RCC 7860 (cell line): ENCODE results near the gene SLC6A6.

Experiments used
- DNase-seq: peaks from one replicate; pipeline ENCODE4 v3.0.0-alpha.2; 2015; ENCODE audit warnings: low spot score
- FAIRE-seq: peaks from 2 replicates; lab custom pipeline; 2012; peaks lifted over from hg19 to GRCh38; lab: Jason Lieb, UNC

Gene SLC6A6

DNA sequence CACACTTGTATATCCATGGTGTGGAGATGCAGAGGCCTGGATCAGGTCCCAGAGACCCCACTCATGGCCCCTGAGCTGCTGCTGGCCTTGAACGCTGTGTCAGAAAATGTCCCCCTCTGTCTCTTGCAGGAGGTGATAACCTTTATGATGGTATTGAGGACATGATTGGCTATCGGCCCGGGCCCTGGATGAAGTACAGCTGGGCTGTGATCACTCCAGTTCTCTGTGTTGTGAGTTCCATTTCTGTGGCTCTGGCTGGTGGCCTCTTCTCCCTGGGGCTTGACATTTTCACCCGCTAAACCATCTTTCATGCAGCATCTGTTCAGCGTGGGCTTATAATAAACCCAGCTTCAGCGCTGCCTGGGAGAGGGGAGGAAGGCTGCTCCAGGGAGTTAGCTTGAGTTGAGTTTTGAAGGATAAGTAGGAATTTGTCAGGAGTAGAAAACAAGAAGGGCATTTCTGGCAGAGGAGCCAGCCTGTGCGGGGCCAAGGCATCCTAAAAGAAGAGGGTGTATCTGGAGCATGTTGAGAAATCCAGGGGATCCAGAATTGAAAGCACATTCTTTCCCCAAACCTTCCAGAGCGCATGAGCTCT is 76.6 kb downstream of the SLC6A6 start:
- FAIRE-seq, result no peak
- no peak for DNase-seq

GRCh38 chr3:14479591-14479990 is 77.2 kb downstream of the SLC6A6 start:
- no peak for FAIRE-seq
- DNase-seq, result no peak

GRCh38 chr3:14480207-14481017 is 78.0 kb downstream of the SLC6A6 start:
- FAIRE-seq (no peak), DNase-seq (peak; percentile 41)

GRCh38 chr3:14481018-14481645 is 78.7 kb downstream of the SLC6A6 start:
- FAIRE-seq, result no peak
- no peak for DNase-seq

DNA sequence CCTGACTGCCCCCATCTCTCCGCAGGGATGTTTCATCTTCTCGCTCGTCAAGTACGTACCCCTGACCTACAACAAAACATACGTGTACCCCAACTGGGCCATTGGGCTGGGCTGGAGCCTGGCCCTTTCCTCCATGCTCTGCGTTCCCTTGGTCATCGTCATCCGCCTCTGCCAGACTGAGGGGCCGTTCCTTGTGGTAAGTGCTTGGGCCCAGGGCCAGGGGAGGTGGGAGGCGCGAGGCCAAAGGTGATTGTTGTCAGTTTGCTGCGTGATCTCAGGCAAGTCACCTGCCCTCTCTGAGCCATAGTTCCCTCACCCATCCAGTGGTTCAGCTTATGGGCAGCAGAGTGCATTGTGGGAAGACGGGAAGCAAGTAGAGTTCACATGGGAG is 79.2 kb downstream of the SLC6A6 start:
- no peak for DNase-seq
- FAIRE-seq, result no peak

- FAIRE-seq, result no peak
- DNase-seq, result no peak
Measured at GRCh38 chr3:14482271-14482721, 79.9 kb downstream of the SLC6A6 start.

DNA sequence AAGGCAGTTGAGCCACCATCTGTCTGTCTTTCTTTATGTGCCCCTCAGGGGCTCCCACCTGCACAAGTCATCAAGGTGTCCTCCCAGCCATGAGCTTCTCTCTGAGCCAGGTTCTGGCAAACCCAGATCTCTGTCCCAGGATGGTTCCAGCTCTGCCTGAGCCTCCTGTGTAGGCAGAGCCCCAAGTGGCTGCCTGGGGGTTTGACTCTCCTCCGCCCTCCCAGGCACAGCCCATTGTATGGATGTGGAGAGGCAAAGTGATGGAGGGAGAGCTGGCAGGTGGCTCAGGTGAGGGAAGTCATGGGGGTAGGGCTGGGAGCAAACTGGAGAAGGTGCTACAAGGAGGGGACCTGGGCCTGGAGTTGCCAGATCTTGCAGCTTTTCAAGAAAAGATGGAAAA is 80.9 kb downstream of the SLC6A6 start:
- no peak for DNase-seq
- FAIRE-seq, result no peak

DNA sequence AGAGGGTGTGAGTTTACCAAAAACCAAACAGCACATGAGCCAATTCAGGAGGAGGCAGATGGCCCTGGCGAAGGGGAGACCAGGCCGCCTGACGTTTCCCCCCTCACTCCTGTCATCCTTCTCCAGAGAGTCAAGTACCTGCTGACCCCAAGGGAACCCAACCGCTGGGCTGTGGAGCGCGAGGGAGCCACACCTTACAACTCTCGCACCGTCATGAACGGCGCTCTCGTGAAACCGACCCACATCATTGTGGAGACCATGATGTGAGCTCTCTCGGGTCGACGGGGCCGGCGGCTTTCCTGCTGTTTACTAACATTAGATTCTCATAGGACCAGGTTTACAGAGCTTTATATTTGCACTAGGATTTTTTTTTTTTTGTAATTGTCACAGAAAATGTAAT is 82.3 kb downstream of the SLC6A6 start:
- DNase-seq (no peak), FAIRE-seq (no peak)

GRCh38 chr3:14485981-14486380 is 83.6 kb downstream of the SLC6A6 start:
- FAIRE-seq, result no peak
- DNase-seq, result no peak

DNA sequence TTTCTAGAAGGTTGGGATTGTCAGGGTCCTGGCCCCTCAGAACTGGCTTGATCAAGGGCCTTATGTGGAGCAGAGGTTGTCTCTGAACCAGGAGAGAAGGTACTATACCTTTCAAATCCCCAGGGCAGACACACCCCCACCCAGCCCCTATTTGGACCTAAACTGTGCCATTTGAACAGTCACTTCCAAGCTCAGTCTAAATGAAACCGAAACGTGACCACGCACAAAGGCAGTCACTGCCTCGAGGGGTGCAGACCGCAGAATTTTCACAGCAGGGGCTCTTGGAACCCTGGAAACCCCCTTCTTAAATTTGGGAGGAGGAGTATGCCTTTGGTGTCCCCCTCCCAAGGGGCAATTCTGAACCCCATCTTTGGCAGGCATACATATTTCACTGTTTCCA is 84.1 kb downstream of the SLC6A6 start:
- no peak for FAIRE-seq

DNA sequence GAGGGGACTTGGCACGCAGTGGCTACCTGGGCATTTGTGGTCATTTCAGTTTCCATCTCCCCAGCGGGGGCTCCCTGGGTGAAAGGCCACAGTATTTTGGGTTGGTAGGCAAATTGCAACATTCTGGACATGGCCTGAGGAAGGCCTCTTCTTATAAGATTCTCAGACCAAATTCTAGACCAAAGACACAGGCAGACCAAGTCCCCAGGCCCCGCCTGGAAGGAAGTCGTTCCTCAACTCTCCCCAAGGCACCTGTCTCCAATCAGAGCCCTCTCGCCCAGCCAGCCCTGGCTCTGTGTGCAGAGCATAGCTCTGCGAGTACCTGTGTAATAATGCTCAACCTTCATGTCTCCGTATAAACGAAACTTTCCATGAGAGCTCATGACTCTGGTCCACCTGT is 84.7 kb downstream of the SLC6A6 start:
- FAIRE-seq, result no peak

More for the DNA sequence above, 84.1 kb downstream of the SLC6A6 start:
- no peak for DNase-seq

GRCh38 chr3:14487821-14488220 is 85.4 kb downstream of the SLC6A6 start:
- FAIRE-seq, result no peak
- DNase-seq, result no peak

More for the DNA sequence above, 84.7 kb downstream of the SLC6A6 start:
- DNase-seq, result no peak

DNA sequence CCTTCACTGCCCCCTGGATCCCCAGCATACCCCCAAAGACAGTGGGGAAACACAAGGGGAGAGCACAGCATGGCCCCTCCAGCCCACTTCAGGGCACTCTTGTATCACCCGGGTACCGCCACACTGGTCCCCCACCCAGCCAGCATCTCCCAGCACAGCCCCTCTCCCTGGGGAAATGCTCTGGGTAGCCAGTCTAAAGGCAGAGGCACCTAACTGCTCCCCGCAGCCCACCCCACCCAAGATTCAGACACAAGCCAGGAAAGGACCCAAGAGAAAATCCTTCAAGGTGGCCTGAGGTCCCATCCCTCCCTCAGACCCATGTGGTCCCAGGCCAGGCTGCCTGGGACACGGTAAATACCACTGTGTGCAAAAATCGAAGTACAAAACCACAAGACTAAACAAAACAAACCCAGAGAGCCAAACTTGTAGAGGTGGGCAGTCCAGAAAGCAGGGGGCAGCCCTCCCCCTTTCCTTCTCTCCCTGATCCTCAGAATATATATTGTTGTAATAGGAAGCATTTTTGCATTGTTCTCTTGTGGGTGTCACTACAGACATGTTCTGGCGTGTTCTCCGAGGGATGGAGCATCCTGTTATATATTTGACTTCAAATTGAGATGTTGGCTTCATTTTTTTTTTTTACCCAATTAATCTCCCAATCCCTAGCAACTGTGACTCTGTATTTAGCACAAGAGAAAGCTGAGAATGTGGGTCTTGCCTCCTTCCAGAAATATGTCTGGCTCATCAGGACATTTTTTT is 86.1 kb downstream of the SLC6A6 start:
- DNase-seq (no peak), FAIRE-seq (no peak)

- FAIRE-seq (no peak), DNase-seq (no peak)
Measured at GRCh38 chr3:14489641-14490040, 87.2 kb downstream of the SLC6A6 start.

GRCh38 chr3:14490255-14490654 is 87.8 kb downstream of the SLC6A6 start:
- FAIRE-seq (no peak), DNase-seq (no peak)

DNA sequence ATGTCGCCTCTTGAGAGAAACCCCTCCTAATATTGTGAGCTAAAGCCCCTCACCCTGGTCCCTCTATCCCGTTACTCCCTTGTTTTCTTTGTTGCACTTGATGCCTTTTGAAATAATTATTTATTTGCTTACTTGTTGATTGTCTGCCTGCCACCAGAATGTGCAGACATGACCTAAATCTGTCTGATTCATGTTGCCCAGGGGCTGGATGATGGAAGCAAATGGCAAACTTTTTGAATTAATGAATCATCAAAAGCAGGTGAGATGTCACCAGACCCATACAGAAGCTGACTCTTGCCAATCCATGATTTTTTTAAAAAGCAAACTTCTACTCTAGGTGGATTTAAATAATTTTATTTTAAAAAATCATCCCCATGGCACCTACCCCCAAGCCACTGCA is 88.4 kb downstream of the SLC6A6 start:
- no peak for DNase-seq
- no peak for FAIRE-seq

DNA sequence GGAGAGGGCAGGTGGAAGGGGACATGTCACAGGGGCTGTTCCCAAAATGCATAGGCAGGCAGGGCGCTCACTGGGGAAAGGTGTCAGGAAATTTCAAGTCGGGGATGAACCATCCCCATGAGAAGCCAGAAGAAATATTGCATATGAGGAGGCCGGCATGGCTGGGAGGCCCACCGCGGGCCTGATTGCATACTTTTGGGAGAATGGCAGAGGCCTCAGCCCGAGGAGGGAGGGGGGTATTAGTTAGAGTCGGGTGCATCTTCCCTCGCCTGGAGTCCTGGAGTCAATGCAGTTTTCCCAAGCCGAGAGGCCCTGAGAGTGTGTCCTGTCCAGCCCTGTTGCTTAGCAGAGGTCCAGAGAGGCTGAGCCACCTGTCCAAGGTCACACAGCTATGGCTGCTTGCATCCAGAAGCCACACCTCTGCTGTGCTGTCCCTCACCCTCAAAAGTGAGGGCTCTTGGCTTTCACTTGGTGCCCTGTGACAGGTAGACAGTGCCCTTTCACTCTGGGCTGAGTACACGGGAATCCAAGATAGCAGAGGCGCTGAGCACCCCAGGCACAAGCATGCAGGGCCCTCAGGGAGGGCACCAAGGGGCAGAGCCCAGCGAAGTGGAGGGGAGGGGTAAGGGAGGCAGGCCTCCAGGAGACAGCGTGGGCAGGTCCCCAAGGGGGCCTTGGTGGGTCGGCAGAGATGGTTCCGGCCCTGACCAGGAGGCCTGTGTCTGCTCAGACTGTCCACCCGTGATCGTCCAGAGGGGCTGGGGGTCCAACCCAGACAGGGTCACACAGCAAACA is 89.2 kb downstream of the SLC6A6 start:
- DNase-seq (no peak), FAIRE-seq (no peak)

DNA sequence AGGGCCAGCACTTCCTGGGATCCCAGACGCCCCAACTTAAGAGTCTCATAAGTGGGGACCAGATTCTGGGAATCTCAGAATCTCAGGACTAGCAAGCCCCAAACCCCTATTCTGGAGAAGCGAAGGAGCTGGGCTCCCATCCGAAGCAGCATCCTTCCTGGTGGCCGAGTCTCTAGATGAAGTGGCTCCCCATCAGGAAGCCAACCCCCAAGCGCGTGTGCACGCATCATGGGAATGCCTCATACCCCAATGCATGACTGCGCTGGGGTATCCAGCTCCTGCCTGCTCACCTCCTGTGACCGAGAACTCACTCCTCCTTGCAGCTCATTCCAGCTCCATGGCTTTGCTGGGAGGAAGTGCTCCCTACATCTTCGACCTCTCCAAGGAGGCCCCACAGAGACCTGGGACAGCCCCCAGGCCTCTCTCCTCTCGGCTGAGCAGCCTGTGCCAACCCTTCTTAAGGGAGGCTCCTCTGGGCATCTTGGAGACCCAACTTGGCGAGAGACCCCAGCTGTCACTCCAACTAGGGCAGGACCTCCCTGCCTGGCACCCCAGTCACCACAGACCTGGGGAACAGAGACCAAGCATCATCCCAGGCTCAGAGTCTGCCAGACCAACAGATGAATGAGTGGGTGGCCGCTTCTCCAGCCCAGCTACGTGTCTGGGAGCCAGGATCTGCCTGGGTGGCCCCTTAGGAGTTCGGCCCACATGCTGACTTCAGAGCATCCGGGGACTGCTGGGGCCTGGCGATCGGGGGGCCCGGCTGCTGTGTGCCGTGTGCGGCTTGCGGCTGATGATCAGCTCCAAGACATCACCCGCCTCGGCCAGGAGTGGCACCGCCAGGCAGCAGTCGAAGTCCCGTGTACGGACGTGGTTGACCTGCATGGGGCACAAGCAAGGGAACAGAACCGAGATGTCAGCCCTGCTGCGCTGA is 90.8 kb downstream of the SLC6A6 start:
- FAIRE-seq (no peak), DNase-seq (no peak)

GRCh38 chr3:14494279-14494972 is 92.0 kb downstream of the SLC6A6 start:
- no peak for FAIRE-seq

More at GRCh38 chr3:14494279-14494972, 92.0 kb downstream of the SLC6A6 start:
- DNase-seq, result no peak
